Measurements from ENCODE around the gene SRSF6.
"Not testable (repeated sequence)": the region's sequence is repeated elsewhere in the genome, so short reads cannot be mapped to it uniquely, and the experiment has no call there.

The SRSF6 gene

DNA sequence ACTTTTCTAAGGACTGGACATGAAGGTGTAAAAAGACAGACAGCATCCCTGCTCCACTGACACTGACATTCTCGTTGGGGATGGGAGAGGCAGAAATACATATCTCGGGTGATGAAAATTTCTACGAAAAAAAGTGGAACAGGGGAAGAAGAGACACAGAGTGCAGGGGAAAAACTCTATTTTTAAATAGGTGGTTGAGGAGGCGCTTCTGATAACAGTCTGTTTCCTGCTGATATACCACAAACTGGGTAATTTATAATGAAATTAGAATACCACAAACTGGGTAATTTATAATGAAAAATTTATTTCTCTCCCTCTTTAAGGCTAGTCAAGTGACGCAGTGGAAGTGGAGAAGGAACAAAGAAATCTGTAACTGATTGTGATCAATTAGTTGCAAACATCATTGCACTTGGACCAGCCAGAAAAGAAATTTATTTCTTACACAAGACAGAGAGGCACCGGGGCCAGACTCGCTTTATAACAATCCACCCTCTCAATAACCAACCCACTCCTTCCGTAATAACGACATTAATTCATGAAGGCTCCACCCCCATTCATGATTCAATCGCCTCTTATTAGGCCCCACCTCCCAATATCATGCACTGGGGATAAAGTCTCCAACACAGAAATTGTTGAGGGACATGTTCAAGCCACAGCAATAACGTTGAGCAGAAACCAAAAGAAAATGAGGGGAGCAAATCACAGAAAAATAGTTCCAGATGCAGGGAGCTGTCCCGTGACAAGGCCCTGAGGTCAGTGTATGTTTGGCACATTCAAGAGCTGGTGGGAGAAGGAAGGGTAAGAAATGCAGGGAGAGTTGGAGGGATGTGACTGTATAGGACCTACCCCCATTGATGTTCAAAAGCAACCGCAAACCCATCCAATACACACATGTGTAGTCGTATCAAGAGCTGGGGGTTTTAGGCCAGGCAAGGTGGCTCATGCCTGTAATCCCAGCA, 6.6 kb upstream of the SRSF6 start:
- TF ChIP-seq, protein P1, sequence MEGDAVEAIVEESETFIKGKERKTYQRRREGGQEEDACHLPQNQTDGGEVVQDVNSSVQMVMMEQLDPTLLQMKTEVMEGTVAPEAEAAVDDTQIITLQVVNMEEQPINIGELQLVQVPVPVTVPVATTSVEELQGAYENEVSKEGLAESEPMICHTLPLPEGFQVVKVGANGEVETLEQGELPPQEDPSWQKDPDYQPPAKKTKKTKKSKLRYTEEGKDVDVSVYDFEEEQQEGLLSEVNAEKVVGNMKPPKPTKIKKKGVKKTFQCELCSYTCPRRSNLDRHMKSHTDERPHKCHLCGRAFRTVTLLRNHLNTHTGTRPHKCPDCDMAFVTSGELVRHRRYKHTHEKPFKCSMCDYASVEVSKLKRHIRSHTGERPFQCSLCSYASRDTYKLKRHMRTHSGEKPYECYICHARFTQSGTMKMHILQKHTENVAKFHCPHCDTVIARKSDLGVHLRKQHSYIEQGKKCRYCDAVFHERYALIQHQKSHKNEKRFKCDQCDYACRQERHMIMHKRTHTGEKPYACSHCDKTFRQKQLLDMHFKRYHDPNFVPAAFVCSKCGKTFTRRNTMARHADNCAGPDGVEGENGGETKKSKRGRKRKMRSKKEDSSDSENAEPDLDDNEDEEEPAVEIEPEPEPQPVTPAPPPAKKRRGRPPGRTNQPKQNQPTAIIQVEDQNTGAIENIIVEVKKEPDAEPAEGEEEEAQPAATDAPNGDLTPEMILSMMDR (conservative IDR thresholded peaks at IDR 0.05; ENCODE audit: low read depth, low read length), result no peak
- DNase-seq (ENCODE audit: low read depth), result no peak
- no peak overlapping the region for H3K4me3 ChIP-seq (ENCODE audit: low read length)

DNA sequence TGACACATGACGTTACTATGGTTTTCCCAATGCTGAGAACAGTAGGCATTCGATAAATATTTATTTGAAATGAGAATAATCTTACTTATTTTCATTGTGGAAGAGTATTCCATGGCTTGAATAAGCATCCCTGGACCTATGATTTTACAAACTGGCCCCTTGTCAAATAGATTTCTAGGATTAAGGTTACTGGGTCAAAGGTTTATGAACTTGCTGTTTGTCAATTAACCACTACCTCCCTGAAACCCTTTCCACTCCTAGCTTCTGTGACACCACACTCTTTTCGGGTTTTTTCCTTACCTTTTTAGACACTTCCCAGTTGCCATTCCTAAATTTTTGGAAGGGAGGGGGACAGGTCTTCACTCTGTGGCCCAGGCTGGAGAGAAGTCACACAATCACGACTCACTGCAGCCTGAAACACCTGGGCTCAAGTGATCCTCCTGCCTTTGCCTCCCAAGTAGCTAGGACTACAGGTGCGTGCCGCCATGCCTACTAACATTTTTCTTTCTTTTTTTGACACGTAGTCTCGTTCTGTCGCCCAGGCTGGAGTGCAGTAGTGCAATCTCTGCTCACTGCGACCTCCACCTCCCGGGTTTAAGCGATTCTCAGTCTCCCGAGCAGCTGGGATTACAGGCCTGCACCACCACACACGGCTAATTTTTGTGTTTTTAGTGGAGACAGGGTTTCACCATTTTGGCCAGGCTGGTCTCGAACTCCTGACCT, 5.1 kb upstream of the SRSF6 start:
- no peak overlapping the region for H3K4me3 ChIP-seq (ENCODE audit: low read length)
- TF ChIP-seq, protein P1 (conservative IDR thresholded peaks at IDR 0.05; ENCODE audit: low read depth, low read length), result no peak
- DNase-seq (ENCODE audit: low read depth), result no peak

DNA sequence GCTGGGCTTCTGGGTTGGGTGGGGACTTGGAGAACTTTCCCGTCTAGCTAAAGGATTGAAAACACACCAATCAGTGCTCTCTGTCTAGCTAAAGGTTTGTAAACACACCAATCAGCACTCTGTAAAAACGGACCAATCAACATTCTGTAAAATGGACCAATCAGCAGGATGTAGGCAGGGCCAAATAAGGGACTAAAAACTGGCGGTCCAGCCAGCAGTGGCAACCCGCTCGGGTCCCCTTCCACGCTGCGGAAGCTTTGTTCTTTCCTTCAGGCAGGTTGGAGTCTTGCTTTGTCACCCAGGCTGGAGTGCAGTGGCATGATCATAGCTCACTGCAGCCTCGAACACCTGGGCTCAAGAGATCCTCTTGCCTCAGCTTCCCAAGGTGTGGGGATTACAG, 1.4 kb upstream of the SRSF6 start:
- not testable (repeated sequence) for DNase-seq (ENCODE audit: low read depth); H3K4me3 ChIP-seq (ENCODE audit: low read length)

DNA sequence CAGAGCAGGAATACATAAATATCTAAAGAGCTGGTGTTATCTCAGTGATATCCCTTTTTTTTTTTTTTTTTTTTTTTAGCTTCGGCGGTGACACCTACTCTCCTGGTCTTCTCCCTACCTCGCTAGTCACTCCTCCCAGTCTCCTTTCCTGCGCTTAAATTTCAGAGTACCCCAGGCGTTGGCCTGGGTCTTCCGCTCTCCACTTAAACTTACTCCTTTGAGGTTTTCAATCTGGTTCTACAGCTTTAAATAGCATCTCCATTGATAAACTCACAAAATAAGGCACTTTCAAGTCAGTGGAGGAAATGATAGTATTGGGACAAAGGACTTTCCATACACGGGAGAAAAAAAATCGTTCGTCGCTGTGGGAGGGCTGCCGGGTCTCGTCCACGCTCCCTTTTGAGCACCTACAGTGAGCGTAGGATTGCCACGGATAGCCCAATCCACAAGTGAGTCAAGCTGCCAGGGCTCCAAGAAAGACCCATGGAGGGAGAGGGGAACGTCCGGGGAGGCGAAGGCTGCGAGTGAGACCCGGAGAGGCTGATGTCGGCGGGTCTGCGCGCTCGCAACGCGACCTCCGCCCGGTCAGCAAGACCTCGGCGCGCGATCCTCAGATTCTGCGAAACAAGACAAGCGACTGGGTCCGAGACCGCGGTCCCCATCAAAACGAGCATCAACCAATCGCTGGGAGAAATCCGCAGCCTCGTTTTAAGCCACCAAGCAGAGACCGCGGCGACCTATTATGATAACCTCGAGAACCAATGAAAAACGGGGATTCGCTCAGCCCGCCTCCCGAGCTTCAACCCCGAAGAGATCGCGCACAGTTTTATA, 672 bp upstream of the SRSF6 start:
- H3K4me3 ChIP-seq (ENCODE audit: low read length), result peak overlapping the region; percentile 94
- DNase-seq (ENCODE audit: low read depth), result peak; percentile 86
- TF ChIP-seq, protein P1 (conservative IDR thresholded peaks at IDR 0.05; ENCODE audit: low read depth, low read length), result no peak

DNA sequence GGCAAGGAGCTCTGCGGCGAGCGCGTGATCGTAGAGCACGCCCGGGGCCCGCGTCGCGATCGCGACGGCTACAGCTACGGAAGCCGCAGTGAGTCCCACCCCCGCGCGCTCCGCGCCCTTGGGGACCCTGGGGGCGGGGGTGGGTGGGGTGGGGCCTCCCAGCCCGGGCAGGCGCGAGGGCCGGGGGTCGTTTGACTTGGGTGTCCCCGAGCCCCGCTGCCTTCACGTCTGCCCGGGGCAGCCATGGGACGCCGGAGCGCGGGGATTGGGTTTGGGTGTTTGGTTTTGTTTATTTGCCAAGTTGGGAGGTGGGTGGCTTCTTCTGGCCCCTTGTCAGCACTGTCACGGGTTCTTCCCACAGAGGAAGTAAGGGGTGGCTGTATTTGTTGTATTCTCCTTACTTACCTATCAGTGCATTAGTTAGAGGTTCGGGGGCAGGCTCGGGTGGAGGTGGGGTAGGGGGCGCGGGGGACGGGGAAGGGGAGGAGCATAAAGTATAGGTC, 777 bp downstream of the SRSF6 start:
- TF ChIP-seq, protein P1 (conservative IDR thresholded peaks at IDR 0.05; ENCODE audit: low read depth, low read length), result no peak
- H3K4me3 ChIP-seq (ENCODE audit: low read length), result peak overlapping the region; percentile 94
- DNase-seq (ENCODE audit: low read depth), result no peak

DNA sequence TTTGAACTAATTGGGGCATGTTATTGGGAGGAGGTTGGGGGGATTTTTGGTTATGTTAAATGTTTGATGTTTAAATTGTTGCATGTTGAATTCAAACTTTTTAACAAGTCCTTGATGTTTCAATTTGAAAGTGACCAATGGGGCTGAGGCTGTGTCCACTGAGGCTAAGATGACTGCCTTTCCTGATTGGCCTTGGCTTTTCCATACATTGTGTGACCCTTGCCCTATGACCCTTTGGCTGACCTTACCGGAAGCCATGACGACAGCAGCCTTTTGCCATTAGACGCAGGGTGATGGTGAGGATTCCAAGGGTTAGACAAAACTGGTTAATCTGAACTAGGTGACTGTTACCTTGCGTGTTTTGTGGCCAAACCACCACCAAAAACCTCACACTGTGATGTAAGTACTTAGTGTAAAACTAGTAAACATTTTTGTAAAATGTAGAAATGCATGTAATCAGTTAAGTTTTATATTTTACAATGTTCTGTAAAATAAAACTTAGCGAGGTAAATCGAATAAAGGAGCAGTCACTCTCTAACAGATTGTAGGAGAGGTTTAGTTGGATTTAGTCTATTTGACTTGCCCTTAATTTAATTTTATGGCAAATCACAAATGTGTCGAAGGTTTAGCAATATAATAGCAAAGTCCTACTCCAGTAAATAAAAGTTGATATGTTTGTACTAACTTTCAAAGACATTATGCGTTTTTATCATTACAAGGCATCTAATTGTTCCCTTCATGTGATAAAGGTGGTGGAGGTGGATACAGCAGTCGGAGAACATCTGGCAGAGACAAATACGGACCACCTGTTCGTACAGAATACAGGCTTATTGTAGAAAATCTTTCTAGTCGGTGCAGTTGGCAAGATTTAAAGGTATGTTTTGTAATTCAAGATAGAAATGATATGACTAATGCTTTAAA, 1.6 kb downstream of the SRSF6 start:
- no peak for DNase-seq (ENCODE audit: low read depth)
- TF ChIP-seq, protein P1 (conservative IDR thresholded peaks at IDR 0.05; ENCODE audit: low read depth, low read length), result no peak
- peak overlapping the region; percentile 94 for H3K4me3 ChIP-seq (ENCODE audit: low read length)
